ENCODE measurements around the gene ZDHHC20. TPM values are rescaled to one million over a fixed set of nuclear protein-coding genes. Genes with fewer than 3 reads are reported as not detected.

Gene ZDHHC20
- total RNA-seq, 1 donor from 2014 or later = 77.7 TPM

- ATAC-seq = peak; percentile 10
- Histone ChIP-seq H3K27me3 (no peaks in the 10 kb centered on the region), H3K4me3 (no peak overlapping the region), H3K4me1 (no peaks in the 10 kb centered on the region), H3K9me3 (no peaks in the 10 kb centered on the region), H3K27ac (no peak overlapping the region), H3K36me3 (no peaks in the 10 kb centered on the region)
- TF ChIP-seq CTCF (IDR thresholded peaks at IDR 0.05) = no peak
- DNase-seq = peak; percentile 21
- intact Hi-C loops (cut with DNase I) = no loop called here
Observed at GRCh38 chr13:21365574-21365973, 93.5 kb downstream of the ZDHHC20 start.

- intact Hi-C loops (cut with DNase I) = no loop called here
- DNase-seq (peak; percentile 11), ATAC-seq (no peak)
- Histone ChIP-seq H3K4me3 (no peak overlapping the region), H3K27me3 (no peaks in the 10 kb centered on the region), H3K36me3 (no peaks in the 10 kb centered on the region), H3K4me1 (no peaks in the 10 kb centered on the region), H3K27ac (no peak overlapping the region), H3K9me3 (no peaks in the 10 kb centered on the region)
- no peak for TF ChIP-seq CTCF (IDR thresholded peaks at IDR 0.05)
Observed at GRCh38 chr13:21364916-21365315, 94.2 kb downstream of the ZDHHC20 start.

- Histone ChIP-seq H3K4me1 (no peaks in the 10 kb centered on the region), H3K36me3 (no peaks in the 10 kb centered on the region), H3K27ac (no peak overlapping the region), H3K27me3 (no peaks in the 10 kb centered on the region), H3K4me3 (no peak overlapping the region), H3K9me3 (no peaks in the 10 kb centered on the region)
- ATAC-seq (no peak), DNase-seq (peak; percentile 25)
- intact Hi-C loops (cut with DNase I) = no loop called here
- TF ChIP-seq CTCF (IDR thresholded peaks at IDR 0.05) = no peak
Observed at GRCh38 chr13:21364357-21364756, 94.7 kb downstream of the ZDHHC20 start.

GRCh38 chr13:21362741-21363140 is 96.4 kb downstream of the ZDHHC20 start:
- no peaks in the 10 kb centered on the region for H3K27me3 ChIP-seq
- ATAC-seq (no peak), DNase-seq (no peak)
- no peak for TF ChIP-seq CTCF (IDR thresholded peaks at IDR 0.05)
- intact Hi-C loops (cut with DNase I) = no loop called here
- H3K4me3 ChIP-seq = no peak overlapping the region
- no peaks in the 10 kb centered on the region for H3K9me3 ChIP-seq
- no peaks in the 10 kb centered on the region for H3K4me1 ChIP-seq
- H3K36me3 ChIP-seq = no peaks in the 10 kb centered on the region
- no peak overlapping the region for H3K27ac ChIP-seq

- no peaks in the 10 kb centered on the region for H3K36me3 ChIP-seq
- DNase-seq = peak; percentile 31
- no peaks in the 10 kb centered on the region for H3K4me1 ChIP-seq
- no peak for TF ChIP-seq CTCF (IDR thresholded peaks at IDR 0.05)
- H3K27me3 ChIP-seq = no peaks in the 10 kb centered on the region
- ATAC-seq = no peak
- no peak overlapping the region for H3K27ac ChIP-seq
- H3K9me3 ChIP-seq = no peaks in the 10 kb centered on the region
- H3K4me3 ChIP-seq = no peak overlapping the region
- intact Hi-C loops (cut with DNase I) = no loop called here
Observed at GRCh38 chr13:21361706-21362105, 97.4 kb downstream of the ZDHHC20 start.

- ATAC-seq = no peak
- no peaks in the 10 kb centered on the region for H3K4me1 ChIP-seq
- intact Hi-C loops (cut with DNase I) = no loop called here
- peak; percentile 20 for DNase-seq
- no peak overlapping the region for H3K4me3 ChIP-seq
- H3K36me3 ChIP-seq = no peaks in the 10 kb centered on the region
- no peaks in the 10 kb centered on the region for H3K9me3 ChIP-seq
- H3K27me3 ChIP-seq = no peaks in the 10 kb centered on the region
- H3K27ac ChIP-seq = no peak overlapping the region
- TF ChIP-seq CTCF (IDR thresholded peaks at IDR 0.05) = no peak
Observed at GRCh38 chr13:21361123-21361522, 98.0 kb downstream of the ZDHHC20 start.

Data from upper lobe of right lung (tissue), 1 donor.